ENCODE data around the gene C2CD3.
A peak's percentile ranks its signal among the peaks of the same experiment; 100 is the strongest.
"Not testable (repeated sequence)": the region's sequence is repeated elsewhere in the genome, so short reads cannot be mapped to it uniquely, and the experiment has no call there.

Gene C2CD3

GRCh38 chr11:74102321-74102720 is 68.5 kb downstream of the C2CD3 start:
- DNase-seq = peak; percentile 66

GRCh38 chr11:74100735-74101134 is 70.1 kb downstream of the C2CD3 start:
- DNase-seq = no peak

GRCh38 chr11:74100231-74100630 is 70.6 kb downstream of the C2CD3 start:
- DNase-seq = no peak

GRCh38 chr11:74097686-74098237 is 73.0 kb downstream of the C2CD3 start:
- DNase-seq = no peak

GRCh38 chr11:74094393-74094792 is 76.4 kb downstream of the C2CD3 start:
- no peak for DNase-seq

GRCh38 chr11:74092425-74092824 is 78.4 kb downstream of the C2CD3 start:
- DNase-seq = peak; percentile 74

- DNase-seq = no peak
Observed at GRCh38 chr11:74091549-74091948, 79.3 kb downstream of the C2CD3 start.

- peak; percentile 73 for DNase-seq
Observed at GRCh38 chr11:74090701-74091100, 80.1 kb downstream of the C2CD3 start.

- DNase-seq = peak; percentile 98
Observed at GRCh38 chr11:74086242-74086884, 84.4 kb downstream of the C2CD3 start.

- DNase-seq = peak; percentile 91
Observed at GRCh38 chr11:74085542-74085892, 85.3 kb downstream of the C2CD3 start.

GRCh38 chr11:74084796-74085541 is 85.8 kb downstream of the C2CD3 start:
- DNase-seq = no peak

GRCh38 chr11:74083927-74084326 is 86.9 kb downstream of the C2CD3 start:
- DNase-seq = not testable (repeated sequence)

GRCh38 chr11:74081428-74081827 is 89.4 kb downstream of the C2CD3 start:
- DNase-seq = no peak

GRCh38 chr11:74077193-74077592 is 93.6 kb downstream of the C2CD3 start:
- no peak for DNase-seq

- DNase-seq = no peak
Observed at GRCh38 chr11:74072721-74073120, 98.1 kb downstream of the C2CD3 start.

GRCh38 chr11:74072286-74072685 is 98.5 kb downstream of the C2CD3 start:
- no peak for DNase-seq

- DNase-seq = peak; percentile 91
Observed at GRCh38 chr11:74070723-74071492, 99.9 kb downstream of the C2CD3 start.

GRCh38 chr11:74069146-74070046 is 101.4 kb downstream of the C2CD3 start:
- no peak for DNase-seq

- DNase-seq = not testable (repeated sequence)
Observed at GRCh38 chr11:74066663-74067062, 104.1 kb downstream of the C2CD3 start.

GRCh38 chr11:74065534-74065933 is 105.3 kb downstream of the C2CD3 start:
- DNase-seq = not testable (repeated sequence)

GRCh38 chr11:74063628-74064027 is 107.2 kb downstream of the C2CD3 start:
- DNase-seq = peak; percentile 67

GRCh38 chr11:74061599-74061998 is 109.2 kb downstream of the C2CD3 start:
- DNase-seq = not testable (repeated sequence)

Measured in OCI-M1 (cell line).